Breast epithelium (tissue), 4 donors: ENCODE results near the gene BCAS3. TPM values are rescaled to one million over a fixed set of nuclear protein-coding genes. Genes with fewer than 3 reads are reported as not detected.

Experiments used
- DNase-seq, 2 donors: peaks; one replicate each; pipeline ENCODE4 v3.0.0-alpha.2; 2019; ENCODE audit warnings: low spot score in 2 of 2
- H3K27ac ChIP-seq, 2 donors: fragments of 200-600 bp; sonication (generic) in 1 of 2; one replicate each; pipeline ENCODE4 v1.5.1; 2016 to 2019; ENCODE audit warnings: mild to moderate bottlenecking in 1 of 2
- H3K27me3 ChIP-seq, 2 donors: fragments of 200-600 bp; sonication (generic) in 1 of 2; one replicate each; pipeline versions ENCODE4 v1.5.1 to v1.6.0; 2017 to 2019; ENCODE audit warnings: control low read depth in 1 of 2, mild to moderate bottlenecking in 1 of 2
- H3K36me3 ChIP-seq: fragments of 200-600 bp; one replicate; pipeline ENCODE4 v1.5.1; 2019
- H3K4me1 ChIP-seq, 2 donors: fragments of 200-600 bp; sonication (generic); one replicate each; pipeline ENCODE4 v1.5.1; 2016 to 2019; ENCODE audit warnings: control low read depth in 1 of 2
- H3K4me3 ChIP-seq, 3 donors: fragments of 200-600 bp; sonication (generic); 1 replicate in 2 of 3; 2 replicates in 1 of 3; pipeline ENCODE4 v1.5.1; 2016 to 2019; ENCODE audit warnings: mild to moderate bottlenecking in 3 of 3, moderate library complexity in 2 of 3
- H3K9me3 ChIP-seq, 2 donors: fragments of 200-600 bp; sonication (generic) in 1 of 2; one replicate each; pipeline ENCODE4 v1.5.1; 2016 to 2019; ENCODE audit warnings: control low read depth in 1 of 2
- POLR2A ChIP-seq: fragments of 450-650 bp; IDR thresholded peaks from one replicate; pipeline ENCODE4 v1.6.1; 2016; ENCODE audit warnings: antibody characterized with exemption, mild to moderate bottlenecking, moderate library complexity
- POLR2AphosphoS5 ChIP-seq, 3 donors: sonication (generic); formaldehyde crosslinking; IDR thresholded peaks; one replicate each; pipeline ENCODE4 v1.6.1; 2017; ENCODE audit warnings: antibody characterized with exemption in 3 of 3
- intact Hi-C: fragments of 100-400 bp; cut with DNase I; formaldehyde crosslinking; loops from one replicate; pipeline ENCODE4 v1.15.1; 2023; ENCODE audit warnings: low total_unique reads
- total RNA-seq, 3 donors: library from RNA; depleted of rRNA; stranded (reverse); fragments of >200 nt; gene quantifications; one replicate each; pipeline ENCODE4 v1.1.0, GENCODE V29; 2016
- TF ChIP-seq, protein P1 (sequence below), 3 donors: fragments of 450-650 bp; IDR thresholded peaks; one replicate each; pipeline ENCODE4 v1.5.1; 2016 to 2017; ENCODE audit warnings: antibody characterized with exemption in 3 of 3, mild to moderate bottlenecking in 3 of 3, moderate library complexity in 3 of 3

The BCAS3 gene
- total RNA-seq, 3 donors from 2014 or later = 30.8 to 47.9 (median 31.2) TPM

DNA sequence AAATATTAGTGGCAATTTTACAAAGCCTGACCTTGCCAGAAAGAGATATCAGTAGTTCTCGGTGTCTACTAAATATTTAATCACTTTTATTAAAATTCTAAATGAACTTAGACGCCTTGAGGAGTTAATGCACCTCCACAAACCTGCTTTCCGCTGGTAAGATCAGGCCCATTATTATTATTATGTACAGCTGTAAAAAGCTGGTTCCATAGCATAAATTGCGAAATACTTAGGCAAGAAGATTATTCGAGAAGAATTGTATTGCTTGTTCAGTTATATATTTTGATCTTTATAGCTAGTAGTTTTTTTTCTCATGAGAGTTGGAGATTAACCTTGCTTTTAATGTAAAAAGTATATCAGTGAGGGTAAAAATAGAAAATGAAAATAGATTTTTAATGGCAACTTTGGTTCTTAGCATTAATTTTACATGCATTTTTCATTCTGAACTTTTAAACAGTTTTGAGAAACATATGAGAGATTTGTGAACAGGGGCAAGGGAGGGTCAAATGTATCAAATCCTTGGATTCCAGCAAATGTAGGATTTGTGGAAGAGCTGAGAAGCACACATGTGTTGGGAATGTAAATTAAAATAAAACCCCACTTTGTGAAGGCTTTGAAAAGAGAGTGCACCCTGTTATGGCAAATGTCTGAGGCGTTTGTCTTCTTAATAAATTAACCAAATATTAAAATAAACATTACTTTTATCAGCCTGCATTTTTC, 471.6 kb downstream of the BCAS3 start:
- Histone ChIP-seq H3K27ac (no peak overlapping the region), H3K4me1 (no peaks in the 10 kb centered on the region), H3K9me3 (no peaks in the 10 kb centered on the region), H3K4me3 (no peak overlapping the region), H3K27me3 (no peaks in the 10 kb centered on the region), H3K36me3 (no peaks in the 10 kb centered on the region)
- DNase-seq = no peak
- intact Hi-C loops = no loop called here
- TF ChIP-seq, protein P1, sequence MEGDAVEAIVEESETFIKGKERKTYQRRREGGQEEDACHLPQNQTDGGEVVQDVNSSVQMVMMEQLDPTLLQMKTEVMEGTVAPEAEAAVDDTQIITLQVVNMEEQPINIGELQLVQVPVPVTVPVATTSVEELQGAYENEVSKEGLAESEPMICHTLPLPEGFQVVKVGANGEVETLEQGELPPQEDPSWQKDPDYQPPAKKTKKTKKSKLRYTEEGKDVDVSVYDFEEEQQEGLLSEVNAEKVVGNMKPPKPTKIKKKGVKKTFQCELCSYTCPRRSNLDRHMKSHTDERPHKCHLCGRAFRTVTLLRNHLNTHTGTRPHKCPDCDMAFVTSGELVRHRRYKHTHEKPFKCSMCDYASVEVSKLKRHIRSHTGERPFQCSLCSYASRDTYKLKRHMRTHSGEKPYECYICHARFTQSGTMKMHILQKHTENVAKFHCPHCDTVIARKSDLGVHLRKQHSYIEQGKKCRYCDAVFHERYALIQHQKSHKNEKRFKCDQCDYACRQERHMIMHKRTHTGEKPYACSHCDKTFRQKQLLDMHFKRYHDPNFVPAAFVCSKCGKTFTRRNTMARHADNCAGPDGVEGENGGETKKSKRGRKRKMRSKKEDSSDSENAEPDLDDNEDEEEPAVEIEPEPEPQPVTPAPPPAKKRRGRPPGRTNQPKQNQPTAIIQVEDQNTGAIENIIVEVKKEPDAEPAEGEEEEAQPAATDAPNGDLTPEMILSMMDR (IDR thresholded peaks at IDR 0.05) = no peak
- no peak for TF ChIP-seq POLR2AphosphoS5 (IDR thresholded peaks at IDR 0.05)
- no peak for TF ChIP-seq POLR2A

DNA sequence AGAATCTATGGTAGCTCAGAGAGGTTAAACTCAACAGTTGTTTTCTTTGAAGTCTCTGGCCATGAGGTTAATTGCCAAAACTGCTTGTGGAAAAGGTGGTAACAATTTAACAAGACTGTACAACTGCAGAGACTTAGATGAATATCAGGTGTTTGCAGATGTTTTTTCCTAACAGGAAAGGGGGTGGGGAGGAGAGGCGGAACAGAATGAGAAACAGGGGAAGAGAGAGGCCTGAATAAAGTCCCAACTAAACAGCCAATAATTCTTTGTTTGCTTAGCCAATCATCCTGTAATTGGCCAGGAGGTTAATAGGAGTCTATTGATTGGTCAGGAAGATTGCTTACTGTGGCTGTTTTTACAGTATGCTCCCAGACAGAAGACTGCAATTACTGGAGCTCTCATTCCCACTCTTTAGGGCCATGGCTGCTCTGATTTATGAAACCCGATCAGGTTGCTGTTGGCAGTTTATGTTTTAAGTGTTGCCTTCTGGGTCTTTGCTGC, 472.3 kb downstream of the BCAS3 start:
- Histone ChIP-seq H3K9me3 (no peaks in the 10 kb centered on the region), H3K27me3 (no peaks in the 10 kb centered on the region), H3K36me3 (no peaks in the 10 kb centered on the region), H3K4me3 (no peak overlapping the region), H3K27ac (no peak overlapping the region), H3K4me1 (no peaks in the 10 kb centered on the region)
- no peak for DNase-seq
- intact Hi-C loops = no loop called here
- TF ChIP-seq POLR2AphosphoS5 (IDR thresholded peaks at IDR 0.05) = no peak
- TF ChIP-seq, protein P1 (IDR thresholded peaks at IDR 0.05) = no peak
- no peak for TF ChIP-seq POLR2A

DNA sequence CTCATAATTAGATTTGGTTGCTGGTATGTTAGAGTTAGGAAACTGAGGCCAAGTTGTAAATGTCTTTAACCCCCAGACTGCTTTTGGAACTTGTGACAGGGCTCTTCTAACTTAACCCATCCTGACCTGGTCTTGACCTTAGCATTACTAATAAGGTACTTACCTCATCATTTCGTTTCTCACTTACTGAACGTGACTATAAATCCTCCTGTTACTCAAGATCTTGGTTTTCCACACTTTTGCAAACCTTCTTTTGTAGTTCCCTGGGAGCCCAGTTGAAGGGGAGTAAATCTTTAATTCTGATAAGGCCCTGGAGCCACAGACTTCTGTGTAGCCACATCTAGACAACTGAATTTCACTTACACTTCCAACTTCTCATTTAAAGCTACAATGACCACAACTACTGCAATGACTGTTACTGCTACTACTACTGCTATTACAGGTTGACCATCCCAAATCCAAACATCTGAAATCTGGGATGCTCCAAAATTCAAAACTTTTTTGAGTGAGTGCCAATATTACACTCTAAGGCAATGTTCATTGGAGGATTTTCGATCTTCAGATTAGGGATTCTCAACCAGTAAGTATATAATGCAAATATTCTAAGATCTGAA, 473.1 kb downstream of the BCAS3 start:
- H3K4me3 ChIP-seq = no peak overlapping the region
- H3K27ac ChIP-seq = no peak overlapping the region
- H3K27me3 ChIP-seq = no peaks in the 10 kb centered on the region
- no peaks in the 10 kb centered on the region for H3K9me3 ChIP-seq
- no peaks in the 10 kb centered on the region for H3K4me1 ChIP-seq
- intact Hi-C loops = no loop called here
- no peaks in the 10 kb centered on the region for H3K36me3 ChIP-seq
- TF ChIP-seq POLR2A = no peak
- TF ChIP-seq, protein P1 (IDR thresholded peaks at IDR 0.05) = no peak
- no peak for TF ChIP-seq POLR2AphosphoS5 (IDR thresholded peaks at IDR 0.05)
- DNase-seq = no peak

DNA sequence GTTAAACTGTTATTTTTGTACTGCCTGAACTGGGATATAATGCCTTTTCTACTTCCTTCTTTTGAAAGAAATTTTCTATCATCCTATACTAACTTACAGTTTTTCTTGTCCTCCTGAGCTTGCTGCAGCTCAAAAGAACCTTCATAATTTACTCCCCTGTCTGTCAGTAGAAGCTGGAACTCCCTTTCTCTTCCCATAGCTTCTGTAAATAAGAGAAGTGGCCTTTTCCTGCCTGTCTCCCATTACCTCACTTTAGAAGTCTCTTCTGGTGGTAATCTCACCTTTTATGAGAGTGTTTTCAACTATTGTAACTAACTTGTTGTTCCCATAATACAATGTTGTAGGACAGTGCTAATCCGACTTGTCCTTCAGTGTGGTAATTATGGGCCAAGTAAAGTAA, 475.2 kb downstream of the BCAS3 start:
- TF ChIP-seq POLR2A = no peak
- TF ChIP-seq, protein P1 (IDR thresholded peaks at IDR 0.05) = no peak
- TF ChIP-seq POLR2AphosphoS5 (IDR thresholded peaks at IDR 0.05) = no peak
- Histone ChIP-seq H3K4me3 (no peak overlapping the region), H3K36me3 (no peaks in the 10 kb centered on the region), H3K27me3 (no peaks in the 10 kb centered on the region), H3K9me3 (no peaks in the 10 kb centered on the region), H3K27ac (no peak overlapping the region), H3K4me1 (no peaks in the 10 kb centered on the region)
- intact Hi-C loops = no loop called here
- DNase-seq = no peak

DNA sequence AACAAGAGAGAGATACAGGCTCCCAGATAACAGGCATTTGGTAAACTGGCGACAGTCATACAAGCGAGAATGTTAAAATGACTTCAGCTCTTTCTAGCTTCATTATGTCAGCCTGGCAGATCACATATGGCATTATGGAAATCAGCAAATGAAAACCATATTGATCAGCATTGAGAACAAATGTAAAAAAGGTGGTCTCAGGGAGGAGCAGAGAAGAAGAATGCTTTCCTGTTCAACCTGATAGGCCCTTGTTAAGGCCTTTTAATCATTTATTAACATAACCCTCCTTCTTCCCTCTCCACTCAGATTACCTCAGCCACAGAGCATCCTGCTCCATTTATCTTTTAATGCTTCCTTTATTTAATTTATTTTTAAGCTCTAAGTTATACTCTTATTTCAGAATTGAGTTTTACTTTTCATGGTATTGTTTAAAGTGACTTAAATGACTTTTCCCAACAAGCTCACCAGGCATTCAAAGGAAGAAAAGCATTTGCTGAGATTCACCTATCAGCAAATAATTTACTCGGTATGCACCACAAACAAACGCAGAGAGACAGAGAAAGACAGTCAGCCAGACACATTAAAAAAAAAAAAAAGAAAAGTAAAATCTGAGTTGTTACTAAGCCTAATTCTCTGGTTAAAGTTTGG, 478.1 kb downstream of the BCAS3 start:
- intact Hi-C loops = no loop called here
- Histone ChIP-seq H3K36me3 (no peaks in the 10 kb centered on the region), H3K4me3 (no peak overlapping the region), H3K27me3 (no peaks in the 10 kb centered on the region), H3K27ac (no peak overlapping the region), H3K9me3 (no peaks in the 10 kb centered on the region), H3K4me1 (no peaks in the 10 kb centered on the region)
- DNase-seq = no peak
- TF ChIP-seq POLR2AphosphoS5 (IDR thresholded peaks at IDR 0.05) (no peak), POLR2A (no peak)
- TF ChIP-seq, protein P1 (IDR thresholded peaks at IDR 0.05) = no peak
